Pancreas (tissue), 10 donors: ENCODE data around the gene CD28. TPM values are rescaled to one million over a fixed set of nuclear protein-coding genes. Genes with fewer than 3 reads are reported as not detected.

Experiments
- ATAC-seq, 4 donors: fragments of 200-7000 bp; cut with Tn5 transposase; one replicate each; pipeline versions ENCODE4 v1.8.0 to v1.9.1; 2020; ENCODE audit warnings: mild to moderate bottlenecking in 4 of 4, moderate library complexity in 4 of 4
- DNase-seq, 6 donors: peaks; one replicate each; pipeline ENCODE4 v3.0.0-alpha.2; 2020
- FAIRE-seq: peaks from 2 replicates; lab custom pipeline; 2012; peaks lifted over from hg19 to GRCh38; lab: Jason Lieb, UNC
- H3K27ac ChIP-seq, 4 donors: fragments of 200-600 bp; sonication (generic); 1 replicate in 3 of 4; 2 replicates in 1 of 4; pipeline versions ENCODE4 v1.5.0 to v1.8.0; 2020
- H3K27me3 ChIP-seq, 4 donors: fragments of 200-600 bp; one replicate each; pipeline ENCODE4 v1.8.0; 2021
- H3K36me3 ChIP-seq, 3 donors: fragments of 200-600 bp; sonication (generic) in 1 of 3; one replicate each; pipeline versions ENCODE4 v1.5.0 to v1.8.0; 2020 to 2021
- H3K4me1 ChIP-seq, 3 donors: fragments of 200-600 bp; one replicate each; pipeline ENCODE4 v1.8.0; 2021
- H3K4me3 ChIP-seq, 4 donors: fragments of 200-600 bp; sonication (generic) in 2 of 4; one replicate each; pipeline versions ENCODE4 v1.5.0 to v1.8.0; 2020 to 2021
- H3K9me3 ChIP-seq, 4 donors: fragments of 200-600 bp; one replicate each; pipeline ENCODE4 v1.8.0; 2021
- WGBS, 2 donors: extraction: QIAGEN DNeasy Blood & Tissue Kit; methylation state at CpG; one replicate each; pipeline ENCODE4 v1.1.7; 2013; 5-methylcytosine and 5-hydroxymethylcytosine counted together
- intact Hi-C, 3 donors: fragments of 100-400 bp; cut with DNase I; formaldehyde crosslinking; loops; one replicate each; pipeline versions ENCODE4 v1.11.1 to v1.14.2; 2022
- polyA plus RNA-seq, 2 donors: library from polyadenylated mRNA; stranded (reverse); fragments of 200-250 nt; gene quantifications; one replicate each; pipeline ENCODE4 v1.2.3, GENCODE V29; 2013
- total RNA-seq, 6 donors: library from RNA; stranded (reverse); fragmentation: NEBNext Ultra II Directional in 4 of 6; extraction: Animal tissue kit (Norgen Biotek cat#: 25700) in 4 of 6; gene quantifications; one replicate each; pipeline versions ENCODE4 v1.2.1 to v1.2.4, GENCODE V29; 2021 to 2023
- TF ChIP-seq, protein P1 (sequence below), 4 donors: fragments of 200-600 bp; sonication (generic) in 3 of 4; IDR thresholded peaks; one replicate each; pipeline versions ENCODE4 v1.5.0 to v1.8.0; 2021; ENCODE audit warnings: antibody characterized with exemption in 4 of 4
- donor health status: healthy with polysubstance abuse.
- donor health status: DM: no; HTN: no; CAD: no; lungs with moderate emphysema.
- donor health status: DM: no; HTN: no; CAD: no.
- donor health status: control.
- donor health status: control.
- donor health status: Bipolar disorder and iron deficiency.
- donor health status: DM: yes; HTN: yes; CAD: no.
- donor health status: DM: no; HTN: no; CAD: no.
- donor health status: DM: no; HTN: no; CAD: no.
- donor health status: DM: yes; HTN: yes; CAD: no.

CD28 gene
- total and polyA plus RNA-seq, 8 donors = 0.08 to 0.63 (median 0.28) TPM; not detected in 1

DNA sequence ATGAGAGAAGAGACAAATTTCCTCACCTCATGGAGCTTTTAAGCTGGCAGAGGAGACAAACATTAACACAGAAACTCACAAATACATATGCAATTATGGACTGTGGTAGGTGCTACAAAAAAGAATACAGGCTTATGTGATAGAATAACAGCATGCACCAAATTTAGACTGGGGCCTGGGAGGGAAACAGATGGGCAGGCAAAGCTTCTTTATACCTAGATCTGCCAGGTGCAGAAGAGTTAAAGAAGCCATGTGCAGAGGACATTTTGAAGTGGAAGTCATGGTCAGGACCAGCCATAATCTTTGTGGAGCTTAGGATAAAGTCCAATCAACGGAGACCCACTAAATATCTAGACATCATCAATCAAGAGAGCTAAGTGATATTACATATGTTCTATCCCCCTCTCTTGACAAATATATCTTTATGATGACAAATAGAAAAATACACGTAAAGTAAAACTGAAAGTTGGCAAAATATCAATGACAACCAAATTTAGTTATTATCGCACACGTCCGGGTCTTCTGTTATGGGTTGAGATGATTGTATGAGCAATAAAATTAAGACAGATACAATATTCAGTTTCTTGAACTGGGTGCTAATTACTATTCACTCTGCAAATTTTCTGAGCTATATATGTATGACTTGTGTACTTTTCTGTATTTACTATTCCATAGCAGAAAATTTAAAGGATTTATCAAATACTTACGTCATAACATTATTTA is 44.1 kb downstream of the CD28 start:
- FAIRE-seq = no peak
- intact Hi-C loops = no loop called here
- Histone ChIP-seq H3K4me3 (no peak overlapping the region), H3K36me3 (no peaks in the 10 kb centered on the region), H3K9me3 (no peaks in the 10 kb centered on the region), H3K27ac (no peak overlapping the region), H3K4me1 (no peaks in the 10 kb centered on the region), H3K27me3 (no peaks in the 10 kb centered on the region)
- WGBS, 2 donors = 82 to 89% methylated on average over 6 of the region's 6 CpGs
- TF ChIP-seq, protein P1, sequence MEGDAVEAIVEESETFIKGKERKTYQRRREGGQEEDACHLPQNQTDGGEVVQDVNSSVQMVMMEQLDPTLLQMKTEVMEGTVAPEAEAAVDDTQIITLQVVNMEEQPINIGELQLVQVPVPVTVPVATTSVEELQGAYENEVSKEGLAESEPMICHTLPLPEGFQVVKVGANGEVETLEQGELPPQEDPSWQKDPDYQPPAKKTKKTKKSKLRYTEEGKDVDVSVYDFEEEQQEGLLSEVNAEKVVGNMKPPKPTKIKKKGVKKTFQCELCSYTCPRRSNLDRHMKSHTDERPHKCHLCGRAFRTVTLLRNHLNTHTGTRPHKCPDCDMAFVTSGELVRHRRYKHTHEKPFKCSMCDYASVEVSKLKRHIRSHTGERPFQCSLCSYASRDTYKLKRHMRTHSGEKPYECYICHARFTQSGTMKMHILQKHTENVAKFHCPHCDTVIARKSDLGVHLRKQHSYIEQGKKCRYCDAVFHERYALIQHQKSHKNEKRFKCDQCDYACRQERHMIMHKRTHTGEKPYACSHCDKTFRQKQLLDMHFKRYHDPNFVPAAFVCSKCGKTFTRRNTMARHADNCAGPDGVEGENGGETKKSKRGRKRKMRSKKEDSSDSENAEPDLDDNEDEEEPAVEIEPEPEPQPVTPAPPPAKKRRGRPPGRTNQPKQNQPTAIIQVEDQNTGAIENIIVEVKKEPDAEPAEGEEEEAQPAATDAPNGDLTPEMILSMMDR (IDR thresholded peaks at IDR 0.05) = no peak
- DNase-seq = no peak
- no peak for ATAC-seq

DNA sequence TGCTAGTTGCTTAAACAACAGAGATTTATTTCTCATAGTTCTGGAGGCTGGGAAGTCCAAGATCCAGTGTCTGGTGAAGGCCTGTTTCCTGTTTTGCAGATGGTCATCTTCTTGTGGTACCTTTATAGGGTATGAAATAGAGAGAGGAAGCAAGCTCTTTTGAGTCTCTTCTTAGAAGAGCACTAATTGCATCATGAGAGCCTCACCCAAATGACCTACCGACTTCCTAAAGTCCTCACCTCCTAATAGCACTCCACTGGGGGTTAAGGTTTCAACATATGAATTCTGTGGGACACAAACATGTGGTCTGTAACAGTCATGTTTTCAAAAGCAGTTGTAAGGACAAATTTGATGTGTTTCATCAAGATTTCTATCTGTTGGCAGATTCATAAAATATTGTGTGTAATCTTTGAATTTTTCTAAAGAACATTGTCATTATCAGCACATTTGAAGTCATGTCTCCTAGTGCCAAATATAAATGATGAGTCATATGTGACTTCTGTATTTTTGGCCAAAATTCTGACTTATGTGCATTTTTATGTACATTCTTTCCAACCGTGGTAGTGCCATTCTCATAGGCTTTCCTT is 45.3 kb downstream of the CD28 start:
- H3K27me3 ChIP-seq = no peaks in the 10 kb centered on the region
- no peak for FAIRE-seq
- 75 to 90% methylated on average over 2 of the region's 2 CpGs for WGBS, 2 donors
- H3K27ac ChIP-seq = no peak overlapping the region
- ATAC-seq = no peak
- H3K36me3 ChIP-seq = no peaks in the 10 kb centered on the region
- intact Hi-C loops = no loop called here
- TF ChIP-seq, protein P1 (IDR thresholded peaks at IDR 0.05) = no peak
- no peaks in the 10 kb centered on the region for H3K9me3 ChIP-seq
- no peak overlapping the region for H3K4me3 ChIP-seq
- no peaks in the 10 kb centered on the region for H3K4me1 ChIP-seq
- no peak for DNase-seq

GRCh38 chr2:203756161-203756560 is 49.7 kb downstream of the CD28 start:
- Histone ChIP-seq H3K9me3 (no peaks in the 10 kb centered on the region), H3K27me3 (no peaks in the 10 kb centered on the region), H3K4me1 (no peaks in the 10 kb centered on the region), H3K36me3 (no peaks in the 10 kb centered on the region), H3K4me3 (no peak overlapping the region), H3K27ac (no peak overlapping the region)
- intact Hi-C loops = no loop called here
- no peak for FAIRE-seq
- no peak for DNase-seq
- WGBS, 2 donors = 78 to 80% methylated on average over 1 of the region's 1 CpG
- ATAC-seq = no peak
- TF ChIP-seq, protein P1 (IDR thresholded peaks at IDR 0.05) = no peak

DNA sequence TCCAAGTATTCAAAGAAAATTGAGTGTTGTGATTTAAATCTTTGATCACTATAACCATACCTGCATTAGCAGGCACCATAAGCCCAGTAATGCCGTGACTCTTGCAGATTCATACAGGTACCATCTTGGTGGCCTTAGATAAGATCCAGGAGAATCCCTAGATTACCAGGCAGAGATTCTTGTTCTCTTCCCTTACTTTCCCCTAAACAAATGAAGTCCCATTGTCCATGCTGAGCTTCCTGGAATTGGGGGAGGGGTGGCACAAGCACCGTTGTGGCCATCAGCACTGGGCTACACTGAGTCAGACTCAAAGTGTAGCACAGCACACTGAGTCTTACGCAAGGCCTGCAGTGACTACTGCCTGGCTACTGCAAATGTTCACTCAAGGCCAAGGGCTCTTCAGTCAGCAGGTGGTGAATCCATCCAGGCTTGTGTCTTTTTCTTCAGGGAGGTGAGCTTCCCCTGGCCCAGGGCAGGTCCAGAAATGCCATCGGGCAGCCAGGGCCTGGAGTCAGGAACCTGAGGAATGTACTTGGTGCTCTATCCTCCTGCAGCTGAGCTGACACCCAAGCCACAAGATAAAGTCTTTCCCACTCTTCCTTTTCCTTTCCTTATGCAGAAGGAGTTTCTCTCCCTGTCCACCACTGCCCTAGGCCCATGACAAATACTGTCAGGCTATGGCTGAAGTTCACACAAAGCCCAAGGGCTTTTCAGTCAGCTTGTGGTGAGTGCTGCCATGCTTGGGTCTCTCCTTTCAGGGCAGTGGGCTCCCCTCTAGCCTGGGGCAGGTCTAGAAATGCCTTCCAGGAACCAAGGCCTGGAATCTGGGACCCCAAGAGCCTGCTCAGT is 52.6 kb downstream of the CD28 start:
- intact Hi-C loops = no loop called here
- Histone ChIP-seq H3K9me3 (no peaks in the 10 kb centered on the region), H3K27ac (no peak overlapping the region), H3K36me3 (no peaks in the 10 kb centered on the region), H3K4me1 (no peaks in the 10 kb centered on the region), H3K27me3 (no peaks in the 10 kb centered on the region), H3K4me3 (no peak overlapping the region)
- FAIRE-seq (no peak), DNase-seq (no peak), ATAC-seq (no peak)
- WGBS, 2 donors = 63 to 83% methylated on average over 4 of the region's 4 CpGs
- TF ChIP-seq, protein P1 (IDR thresholded peaks at IDR 0.05) = no peak
